BE2C (cell line): Measurements from ENCODE around the gene TNFAIP2.
A peak's percentile ranks its signal among the peaks of the same experiment; 100 is the strongest.

ENCODE experiments used
- DNase-seq: peaks from one replicate; pipeline ENCODE4 v3.0.0-alpha.2; 2020
- H3K27me3 ChIP-seq: fragments of 250-450 bp; sonication (Bioruptor Pico); 2 replicates; pipeline ENCODE4 v1.5.1; 2020; ENCODE audit warnings: mild to moderate bottlenecking
- H3K36me3 ChIP-seq: fragments of 250-450 bp; sonication (Bioruptor Pico); 2 replicates; pipeline ENCODE4 v1.5.1; 2020; ENCODE audit warnings: mild to moderate bottlenecking
- H3K4me1 ChIP-seq: fragments of 250-450 bp; sonication (Bioruptor Pico); 2 replicates; pipeline ENCODE4 v1.5.1; 2020
- H3K4me3 ChIP-seq: 2 replicates; pipeline ENCODE4 v1.5.1; 2011; ENCODE audit warnings: low read depth, low read length
- H3K9me3 ChIP-seq: fragments of 250-450 bp; sonication (Bioruptor Pico); 2 replicates; pipeline ENCODE4 v1.5.1; 2020
- TF ChIP-seq, protein P1 (sequence below): IDR thresholded peaks from 2 replicates; pipeline ENCODE4 v1.5.1; 2012; ENCODE audit warnings: mild to moderate bottlenecking, low read depth, low read length

TNFAIP2 gene

DNA sequence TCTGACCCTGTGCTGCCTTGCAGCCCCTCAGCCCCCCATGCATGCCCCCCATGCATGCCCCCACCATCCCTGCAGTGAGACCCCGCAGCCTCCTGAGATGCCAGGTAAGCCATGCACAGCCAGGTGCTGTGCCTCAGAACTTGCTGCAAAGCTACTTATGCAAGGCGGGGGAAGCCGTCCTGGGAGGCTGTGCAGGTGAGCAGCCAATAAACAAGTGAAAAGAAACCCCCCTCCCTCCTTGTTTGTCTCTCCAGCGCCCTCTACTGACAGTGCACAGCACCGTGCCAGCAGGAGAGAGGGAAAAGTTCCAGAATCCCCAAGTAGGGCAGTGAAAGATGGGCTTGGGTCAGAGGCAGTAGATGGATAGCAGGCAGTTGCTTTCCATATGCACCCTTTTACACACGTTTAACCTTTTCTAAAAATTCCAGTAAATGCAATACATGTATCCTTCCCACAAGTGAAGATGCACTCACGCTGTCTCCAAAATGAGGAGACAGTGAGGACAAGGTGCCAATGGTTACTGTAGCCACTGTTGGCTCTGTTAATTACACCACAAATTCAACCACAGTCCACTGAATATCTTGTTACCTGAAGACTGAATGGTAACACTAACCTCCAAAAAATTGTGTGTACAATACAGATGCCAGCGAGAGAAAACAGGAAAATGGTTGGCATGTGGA, 18.0 kb downstream of the TNFAIP2 start:
- DNase-seq = no peak
- Histone ChIP-seq H3K9me3 (no peaks in the 10 kb centered on the region), H3K4me1 (peaks cover 13% of the 10 kb centered on the region; the same call in 1 of the 2 replicates), H3K27me3 (no peaks in the 10 kb centered on the region), H3K36me3 (no peaks in the 10 kb centered on the region), H3K4me3 (no peak overlapping the region)
- TF ChIP-seq, protein P1, sequence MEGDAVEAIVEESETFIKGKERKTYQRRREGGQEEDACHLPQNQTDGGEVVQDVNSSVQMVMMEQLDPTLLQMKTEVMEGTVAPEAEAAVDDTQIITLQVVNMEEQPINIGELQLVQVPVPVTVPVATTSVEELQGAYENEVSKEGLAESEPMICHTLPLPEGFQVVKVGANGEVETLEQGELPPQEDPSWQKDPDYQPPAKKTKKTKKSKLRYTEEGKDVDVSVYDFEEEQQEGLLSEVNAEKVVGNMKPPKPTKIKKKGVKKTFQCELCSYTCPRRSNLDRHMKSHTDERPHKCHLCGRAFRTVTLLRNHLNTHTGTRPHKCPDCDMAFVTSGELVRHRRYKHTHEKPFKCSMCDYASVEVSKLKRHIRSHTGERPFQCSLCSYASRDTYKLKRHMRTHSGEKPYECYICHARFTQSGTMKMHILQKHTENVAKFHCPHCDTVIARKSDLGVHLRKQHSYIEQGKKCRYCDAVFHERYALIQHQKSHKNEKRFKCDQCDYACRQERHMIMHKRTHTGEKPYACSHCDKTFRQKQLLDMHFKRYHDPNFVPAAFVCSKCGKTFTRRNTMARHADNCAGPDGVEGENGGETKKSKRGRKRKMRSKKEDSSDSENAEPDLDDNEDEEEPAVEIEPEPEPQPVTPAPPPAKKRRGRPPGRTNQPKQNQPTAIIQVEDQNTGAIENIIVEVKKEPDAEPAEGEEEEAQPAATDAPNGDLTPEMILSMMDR = peak; percentile 76

DNA sequence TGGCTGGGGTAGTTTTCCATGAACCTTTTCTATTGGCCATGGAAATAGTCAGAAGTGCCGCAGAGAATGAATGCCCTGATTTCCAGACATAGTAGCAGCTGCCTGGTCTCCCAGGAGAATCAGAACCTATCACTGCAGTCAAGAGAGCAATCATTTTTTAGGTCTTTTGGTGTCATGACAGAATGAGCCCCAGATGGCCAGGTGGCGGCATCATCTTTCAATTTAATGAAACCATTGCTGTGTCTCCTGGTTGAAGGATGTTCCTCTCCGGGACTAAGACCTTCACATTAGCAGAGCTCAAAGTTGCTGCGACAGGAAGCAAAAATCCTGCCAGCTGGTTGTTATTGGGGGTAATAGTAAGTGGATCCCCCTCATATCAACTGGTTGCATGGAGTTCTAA, 18.8 kb downstream of the TNFAIP2 start:
- no peak for DNase-seq
- Histone ChIP-seq H3K4me3 (no peak overlapping the region), H3K4me1 (peaks cover 13% of the 10 kb centered on the region; the same call in 1 of the 2 replicates), H3K36me3 (no peaks in the 10 kb centered on the region), H3K27me3 (no peaks in the 10 kb centered on the region), H3K9me3 (no peaks in the 10 kb centered on the region)
- TF ChIP-seq, protein P1 = no peak; the same call in 1 of the 2 replicates

DNA sequence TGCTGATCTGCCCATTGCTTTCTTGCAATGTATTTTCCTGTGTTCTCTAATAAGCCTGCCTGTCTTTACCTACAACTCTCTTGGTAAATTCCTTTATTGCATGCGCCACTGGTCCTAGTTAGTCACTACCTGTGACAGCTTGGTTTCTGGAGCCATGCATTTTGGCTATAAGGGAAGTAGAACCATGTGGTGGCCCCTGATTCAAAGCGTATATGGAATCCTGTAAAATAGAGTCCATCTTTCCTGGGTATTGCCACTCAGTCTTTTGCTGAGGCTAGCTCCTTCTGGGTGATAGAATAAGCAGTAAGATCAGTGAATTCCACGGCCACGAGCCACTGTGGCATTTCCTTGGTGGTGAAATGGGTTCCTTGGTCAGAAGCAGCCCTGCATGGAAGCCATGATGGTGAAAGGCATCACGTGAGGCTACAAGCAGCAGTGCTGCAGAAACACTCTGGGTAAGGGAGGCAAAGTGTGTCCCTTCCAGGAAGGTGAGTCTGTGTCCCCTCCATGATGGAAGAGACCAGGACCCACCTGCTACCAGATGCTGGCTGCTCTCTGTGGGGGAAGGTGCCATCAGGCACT, 19.6 kb downstream of the TNFAIP2 start:
- no peak for DNase-seq
- Histone ChIP-seq H3K27me3 (no peaks in the 10 kb centered on the region), H3K9me3 (no peaks in the 10 kb centered on the region), H3K36me3 (no peaks in the 10 kb centered on the region), H3K4me1 (peaks cover 13% of the 10 kb centered on the region; the same call in 1 of the 2 replicates), H3K4me3 (no peak overlapping the region)
- TF ChIP-seq, protein P1 = no peak

DNA sequence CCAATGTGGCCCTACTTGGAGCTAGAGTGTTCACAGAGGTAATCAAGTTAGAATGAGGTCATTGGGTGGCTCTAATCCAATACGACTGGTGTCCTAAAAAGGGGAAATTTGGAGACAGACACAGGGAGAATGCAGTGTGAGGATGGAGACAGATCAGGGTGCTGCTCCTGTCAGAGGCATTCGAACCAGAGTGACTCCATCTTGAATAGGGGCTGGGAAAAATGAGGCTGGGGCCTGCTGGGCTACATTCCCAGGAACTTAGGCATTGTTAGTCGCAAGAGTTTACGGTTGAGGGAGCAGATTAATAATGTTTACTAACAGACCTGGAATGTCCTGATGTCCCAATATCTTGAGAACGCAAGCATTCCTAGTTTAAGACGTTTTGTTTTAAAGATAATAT, 20.2 kb downstream of the TNFAIP2 start:
- no peaks in the 10 kb centered on the region for H3K9me3 ChIP-seq
- H3K27me3 ChIP-seq = no peaks in the 10 kb centered on the region
- no peak for DNase-seq
- H3K4me3 ChIP-seq = no peak overlapping the region
- TF ChIP-seq, protein P1 = no peak
- H3K36me3 ChIP-seq = no peaks in the 10 kb centered on the region
- peaks cover 13% of the 10 kb centered on the region; the same call in 1 of the 2 replicates for H3K4me1 ChIP-seq

DNA sequence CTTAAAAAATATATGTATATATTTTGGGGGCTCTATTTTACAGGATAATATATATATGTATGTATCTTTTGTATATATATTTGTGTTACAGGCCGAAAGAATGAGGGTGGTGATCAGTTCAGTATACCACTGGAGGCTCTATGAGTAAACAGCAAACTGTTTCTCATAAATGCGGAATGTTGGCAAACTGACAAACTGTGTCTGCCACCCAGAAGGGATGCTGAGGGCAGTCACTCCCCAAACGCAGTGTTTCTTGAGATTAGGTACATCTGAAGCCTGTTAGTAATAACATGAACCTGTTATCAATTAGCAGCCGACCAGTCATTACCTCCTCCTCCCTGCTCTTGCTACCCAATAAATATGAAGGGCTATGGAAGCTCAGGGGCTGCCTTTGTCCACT, 20.8 kb downstream of the TNFAIP2 start:
- TF ChIP-seq, protein P1 = no peak
- Histone ChIP-seq H3K9me3 (no peaks in the 10 kb centered on the region), H3K36me3 (no peaks in the 10 kb centered on the region), H3K4me1 (peaks cover 13% of the 10 kb centered on the region; the same call in 1 of the 2 replicates), H3K27me3 (no peaks in the 10 kb centered on the region), H3K4me3 (no peak overlapping the region)
- DNase-seq = no peak

GRCh38 chr14:103146141-103146709, 23.0 kb downstream of the TNFAIP2 start:
- DNase-seq = no peak
- Histone ChIP-seq H3K4me3 (no peak overlapping the region), H3K36me3 (no peaks in the 10 kb centered on the region), H3K4me1 (peaks cover 13% of the 10 kb centered on the region; the same call in 1 of the 2 replicates), H3K9me3 (no peaks in the 10 kb centered on the region), H3K27me3 (no peaks in the 10 kb centered on the region)
- TF ChIP-seq, protein P1 = no peak
